HEK293T (cell line): ENCODE data around the gene FBXW7.

Experiments
- CTCF ChIA-PET: fragments of 350-600 bp; formaldehyde crosslinking; extraction: SDS; loops from one replicate; lab custom pipeline; 2021; ENCODE audit warnings: antibody characterized with exemption, inconsistent platforms; lab: Yijun Ruan, JAX
- POLR2A ChIA-PET: fragments of 350-600 bp; formaldehyde crosslinking; extraction: SDS; loops from one replicate; lab custom pipeline; 2020; ENCODE audit warnings: antibody characterized with exemption, inconsistent platforms; lab: Yijun Ruan, JAX
- DNase-seq: peaks from one replicate; pipeline ENCODE4 v3.0.0; 2012; ENCODE audit warnings: mixed read lengths; ENCODE audit errors: extremely low spot score
- ARNT ChIP-seq: fragments of 450-650 bp; IDR thresholded peaks from 2 replicates; pipeline ENCODE4 v1.6.1; 2017; ENCODE audit warnings: mild to moderate bottlenecking
- BHLHE40 ChIP-seq: fragments of 450-650 bp; IDR thresholded peaks from 2 replicates; pipeline ENCODE4 v1.6.1; 2016; ENCODE audit warnings: mild to moderate bottlenecking, moderate library complexity, borderline replicate concordance
- CTBP1 ChIP-seq: fragments of 450-650 bp; IDR thresholded peaks from 2 replicates; pipeline ENCODE4 v1.6.1; 2016; ENCODE audit warnings: borderline replicate concordance
- ELF4 ChIP-seq: fragments of 450-650 bp; IDR thresholded peaks from 2 replicates; pipeline ENCODE4 v1.6.1; 2017; ENCODE audit warnings: antibody characterized with exemption
- FOXA1 ChIP-seq: fragments of 450-650 bp; IDR thresholded peaks from 2 replicates; pipeline ENCODE4 v1.6.1; 2016; ENCODE audit warnings: mild to moderate bottlenecking
- FOXK2 ChIP-seq: fragments of 450-650 bp; IDR thresholded peaks from 2 replicates; pipeline ENCODE4 v1.6.1; 2016; ENCODE audit warnings: mild to moderate bottlenecking
- FOXM1 ChIP-seq: fragments of 450-650 bp; IDR thresholded peaks from 2 replicates; pipeline ENCODE4 v1.6.1; 2017; ENCODE audit warnings: mild to moderate bottlenecking, borderline replicate concordance
- HDGF ChIP-seq: fragments of 450-650 bp; IDR thresholded peaks from 2 replicates; pipeline ENCODE4 v1.6.1; 2017; ENCODE audit warnings: antibody characterized with exemption, borderline replicate concordance
- L3MBTL2 ChIP-seq: fragments of 450-650 bp; conservative IDR thresholded peaks from 2 replicates; pipeline ENCODE4 v1.6.1; 2016; ENCODE audit warnings: mild to moderate bottlenecking
- LEF1 ChIP-seq: fragments of 450-650 bp; IDR thresholded peaks from 2 replicates; pipeline ENCODE4 v1.6.1; 2017; ENCODE audit warnings: mild to moderate bottlenecking, borderline replicate concordance
- NFRKB ChIP-seq: fragments of 450-650 bp; IDR thresholded peaks from 2 replicates; pipeline ENCODE4 v1.6.1; 2016; ENCODE audit warnings: mild to moderate bottlenecking, moderate library complexity
- SP1 ChIP-seq: fragments of 450-650 bp; IDR thresholded peaks from 2 replicates; pipeline ENCODE4 v1.6.1; 2017
- SUZ12 ChIP-seq: fragments of 450-650 bp; IDR thresholded peaks from 2 replicates; pipeline ENCODE4 v1.6.1; 2016; ENCODE audit warnings: mild to moderate bottlenecking
- TARDBP ChIP-seq: fragments of 450-650 bp; IDR thresholded peaks from 2 replicates; pipeline ENCODE4 v1.6.1; 2016
- ZNF384 ChIP-seq: fragments of 450-650 bp; IDR thresholded peaks from 2 replicates; pipeline ENCODE4 v1.6.1; 2016
- TF ChIP-seq, protein P1 (sequence below): fragments of 450-650 bp; IDR thresholded peaks from 2 replicates; pipeline ENCODE4 v1.6.1; 2016

FBXW7 gene

DNA sequence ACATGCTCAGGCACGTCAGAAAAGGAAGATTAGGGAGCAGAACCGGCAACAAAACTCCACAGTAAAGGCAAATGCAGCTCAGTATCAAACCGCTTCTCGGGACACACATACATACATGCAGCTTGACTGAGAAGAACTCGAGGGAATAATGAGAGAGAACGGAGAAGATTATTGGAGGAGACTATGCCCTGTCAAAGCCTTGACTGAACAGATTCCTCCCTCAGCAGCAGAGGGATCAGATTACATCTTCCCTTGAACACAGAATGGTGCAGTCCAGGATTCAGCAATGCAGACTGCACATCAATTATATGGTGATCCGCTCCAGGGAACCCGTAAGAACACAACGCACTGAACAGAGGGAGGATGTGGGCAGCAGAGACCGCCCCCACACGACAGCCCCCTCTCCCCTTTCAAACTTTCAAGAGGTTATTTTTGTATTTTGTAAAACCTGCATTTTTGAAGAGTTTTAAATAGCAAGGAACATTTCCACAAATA, 183.2 kb downstream of the FBXW7 start:
- TF ChIP-seq SUZ12 (no peak), ELF4 (no peak), LEF1 (no peak)
- TF ChIP-seq, protein P1, sequence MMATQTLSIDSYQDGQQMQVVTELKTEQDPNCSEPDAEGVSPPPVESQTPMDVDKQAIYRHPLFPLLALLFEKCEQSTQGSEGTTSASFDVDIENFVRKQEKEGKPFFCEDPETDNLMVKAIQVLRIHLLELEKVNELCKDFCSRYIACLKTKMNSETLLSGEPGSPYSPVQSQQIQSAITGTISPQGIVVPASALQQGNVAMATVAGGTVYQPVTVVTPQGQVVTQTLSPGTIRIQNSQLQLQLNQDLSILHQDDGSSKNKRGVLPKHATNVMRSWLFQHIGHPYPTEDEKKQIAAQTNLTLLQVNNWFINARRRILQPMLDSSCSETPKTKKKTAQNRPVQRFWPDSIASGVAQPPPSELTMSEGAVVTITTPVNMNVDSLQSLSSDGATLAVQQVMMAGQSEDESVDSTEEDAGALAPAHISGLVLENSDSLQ: peak; percentile 92
- peak; percentile 76 for DNase-seq
- ChIA-PET POLR2A (interaction anchor here (0.7 to 1.5 kb wide), 3 partner anchors 10 to 428 kb away, joined by 3 to 4 read pairs (median 3); no protein-coding TSS in a partner anchor), CTCF (interaction anchor here (0.7 kb wide), 1 partner anchor 708 kb away, joined by 3 read pairs; no protein-coding TSS in a partner anchor)

GRCh38 chr4:152352215-152352614, 183.7 kb downstream of the FBXW7 start:
- ChIA-PET POLR2A (interaction anchor here (0.7 to 1.5 kb wide), 2 partner anchors 10 to 427 kb away, joined by 3 to 4 read pairs; no protein-coding TSS in a partner anchor), CTCF (interaction anchor here (0.6 to 0.8 kb wide), 3 partner anchors 173 to 707 kb away, joined by 3 read pairs; no protein-coding TSS in a partner anchor)
- no peak for TF ChIP-seq L3MBTL2
- TF ChIP-seq, protein P1: no peak
- TF ChIP-seq TARDBP: no peak
- TF ChIP-seq NFRKB: no peak
- TF ChIP-seq LEF1: no peak
- TF ChIP-seq FOXM1: no peak
- DNase-seq: no peak

GRCh38 chr4:152351080-152351479, 184.8 kb downstream of the FBXW7 start:
- CTCF ChIA-PET: interaction anchor here (1.1 kb wide), 1 partner anchor 287 kb away, joined by 3 read pairs; no protein-coding TSS in a partner anchor
- no peak for TF ChIP-seq FOXA1
- TF ChIP-seq, protein P1: no peak
- no peak for TF ChIP-seq BHLHE40
- no peak for TF ChIP-seq FOXK2
- no peak for TF ChIP-seq LEF1
- no peak for TF ChIP-seq FOXM1
- TF ChIP-seq SUZ12: no peak
- no peak for TF ChIP-seq CTBP1
- no peak for TF ChIP-seq TARDBP
- no peak for TF ChIP-seq NFRKB
- TF ChIP-seq L3MBTL2: no peak
- no peak for TF ChIP-seq SP1
- no peak for TF ChIP-seq ELF4
- no peak for TF ChIP-seq HDGF
- TF ChIP-seq ARNT: no peak
- no peak for DNase-seq
- POLR2A ChIA-PET: no interaction called here

- TF ChIP-seq NFRKB (no peak), ARNT (no peak), FOXM1 (no peak)
- TF ChIP-seq, protein P1: peak; percentile 59
- POLR2A ChIA-PET: no interaction called here
- DNase-seq: no peak
- CTCF ChIA-PET: interaction anchor here (1.0 kb wide), 1 partner anchor 303 kb away, joined by 3 read pairs; no protein-coding TSS in a partner anchor
Measured at GRCh38 chr4:152348670-152349069, 187.2 kb downstream of the FBXW7 start.

- DNase-seq: no peak
- TF ChIP-seq FOXA1 (no peak), FOXK2 (no peak), L3MBTL2 (no peak), ZNF384 (no peak), ELF4 (no peak), SP1 (no peak), BHLHE40 (no peak), LEF1 (no peak), ARNT (no peak), TARDBP (no peak), SUZ12 (no peak), CTBP1 (no peak), HDGF (no peak), NFRKB (no peak), FOXM1 (no peak)
- TF ChIP-seq, protein P1: no peak
- ChIA-PET CTCF (no interaction called here), POLR2A (no interaction called here)
Measured at GRCh38 chr4:152346979-152347378, 188.9 kb downstream of the FBXW7 start.
